H9 (cell line): ENCODE measurements around the gene LHFPL2. TPM values are rescaled to one million over a fixed set of nuclear protein-coding genes. Genes with fewer than 3 reads are reported as not detected.
A peak's percentile ranks its signal among the peaks of the same experiment; 100 is the strongest.

Source experiments
- DNase-seq: peaks from one replicate; pipeline ENCODE4 v3.0.0-alpha.2; 2017
- H2AFZ ChIP-seq: one replicate; pipeline ENCODE4 v1.6.1; 2013; ENCODE audit warnings: mild to moderate bottlenecking, low read length, control low read depth, moderate library complexity
- H2AK5ac ChIP-seq: 2 replicates; pipeline ENCODE4 v1.6.1; 2013; ENCODE audit warnings: low read length, control low read depth, mixed read lengths; ENCODE audit not compliant: insufficient read length
- H2BK120ac ChIP-seq: one replicate; pipeline ENCODE4 v1.6.1; 2013; ENCODE audit warnings: low read depth, mild to moderate bottlenecking, low read length, control low read depth, inconsistent platforms; ENCODE audit not compliant: poor library complexity, severe bottlenecking
- H2BK12ac ChIP-seq: 2 replicates; pipeline ENCODE4 v1.6.1; 2013; ENCODE audit warnings: low read length, control low read depth, mixed read lengths, low read depth; ENCODE audit not compliant: insufficient read length
- H2BK15ac ChIP-seq: 2 replicates; pipeline ENCODE4 v1.6.1; 2013; ENCODE audit warnings: low read depth, low read length, control low read depth
- H2BK20ac ChIP-seq: one replicate; pipeline ENCODE4 v1.6.1; 2013; ENCODE audit warnings: low read depth, mild to moderate bottlenecking, low read length, control low read depth, inconsistent platforms; ENCODE audit not compliant: poor library complexity, severe bottlenecking
- H2BK5ac ChIP-seq: 2 replicates; pipeline ENCODE4 v1.6.1; 2013; ENCODE audit warnings: low read length, control low read depth, mixed read lengths; ENCODE audit not compliant: insufficient read length
- H3K14ac ChIP-seq: 2 replicates; pipeline ENCODE4 v1.6.1; 2013; ENCODE audit warnings: low read length, control low read depth; ENCODE audit not compliant: insufficient read depth
- H3K18ac ChIP-seq: 2 replicates; pipeline ENCODE4 v1.6.1; 2013; ENCODE audit warnings: low read depth, mild to moderate bottlenecking, mixed read lengths, low read length, control low read depth; ENCODE audit not compliant: insufficient read length
- H3K23ac ChIP-seq: 2 replicates; pipeline ENCODE4 v1.6.1; 2013; ENCODE audit warnings: low read length, control low read depth, mixed read lengths, low read depth; ENCODE audit not compliant: insufficient read length
- H3K23me2 ChIP-seq: 2 replicates; pipeline ENCODE4 v1.6.1; 2013; ENCODE audit warnings: low read depth, mild to moderate bottlenecking, mixed read lengths, low read length, control low read depth; ENCODE audit not compliant: insufficient read length, poor library complexity, severe bottlenecking
- H3K27ac ChIP-seq: 2 replicates; pipeline ENCODE4 v1.5.1; 2013; ENCODE audit warnings: low read length, control low read depth, mixed read lengths, low read depth; ENCODE audit not compliant: insufficient read length
- H3K27me3 ChIP-seq: 2 replicates; pipeline ENCODE4 v1.6.1; 2013; ENCODE audit warnings: low read length, control low read depth, inconsistent platforms; ENCODE audit not compliant: insufficient read depth
- H3K4ac ChIP-seq: 2 replicates; pipeline ENCODE4 v1.6.1; 2013; ENCODE audit warnings: low read depth, mild to moderate bottlenecking, control low read depth, inconsistent platforms, low read length, moderate library complexity
- H3K4me1 ChIP-seq: 2 replicates; pipeline ENCODE4 v1.6.1; 2013; ENCODE audit warnings: low read length, control low read depth, inconsistent platforms; ENCODE audit not compliant: insufficient read depth
- H3K4me2 ChIP-seq: 2 replicates; pipeline ENCODE4 v1.6.1; 2013; ENCODE audit warnings: low read length, control low read depth, mixed read lengths; ENCODE audit not compliant: insufficient read length, insufficient read depth
- H3K56ac ChIP-seq: 2 replicates; pipeline ENCODE4 v1.6.1; 2013; ENCODE audit warnings: low read depth, mild to moderate bottlenecking, mixed read lengths, low read length, control low read depth; ENCODE audit not compliant: insufficient read length
- H3K79me1 ChIP-seq: 2 replicates; pipeline ENCODE4 v1.6.1; 2013; ENCODE audit warnings: low read depth, mild to moderate bottlenecking, moderate library complexity, low read length, control low read depth, inconsistent platforms; ENCODE audit not compliant: insufficient read depth, poor library complexity, severe bottlenecking
- H3K79me2 ChIP-seq: 2 replicates; pipeline ENCODE4 v1.6.1; 2013; ENCODE audit warnings: low read length, control low read depth, inconsistent platforms; ENCODE audit not compliant: insufficient read depth
- H3K9ac ChIP-seq: 2 replicates; pipeline ENCODE4 v1.6.1; 2013; ENCODE audit warnings: low read length, control low read depth, mixed read lengths; ENCODE audit not compliant: insufficient read length; ENCODE audit errors: extremely low read depth
- H3K9me3 ChIP-seq: one replicate; pipeline ENCODE4 v1.6.1; 2013; ENCODE audit warnings: low read depth, low read length, inconsistent platforms; ENCODE audit not compliant: control insufficient read depth
- H3T11ph ChIP-seq: one replicate; pipeline ENCODE4 v1.6.1; 2013; ENCODE audit warnings: mild to moderate bottlenecking, low read length, control low read depth, inconsistent platforms
- H4K20me1 ChIP-seq: one replicate; pipeline ENCODE4 v1.6.1; 2013; ENCODE audit not compliant: control insufficient read depth, insufficient read length, insufficient read depth
- H4K5ac ChIP-seq: 2 replicates; pipeline ENCODE4 v1.6.1; 2013; ENCODE audit warnings: low read depth, mild to moderate bottlenecking, mixed read lengths, low read length, control low read depth; ENCODE audit not compliant: insufficient read length
- H4K8ac ChIP-seq: replicated peaks from 2 replicates; pipeline ENCODE4 v1.6.1; 2013; ENCODE audit warnings: low read length, control low read depth, mixed read lengths, low read depth; ENCODE audit not compliant: insufficient read length
- H4K91ac ChIP-seq: 2 replicates; pipeline ENCODE4 v1.6.1; 2013; ENCODE audit warnings: low read depth, mild to moderate bottlenecking, moderate library complexity, mixed read lengths, low read length, control low read depth; ENCODE audit not compliant: insufficient read length
- H3K27ac Mint-ChIP-seq, 3 experiments: 2 replicates in 2 of 3; 3 replicates in 1 of 3; pipeline ENCODE4 v1.8.0; 2020 to 2021; ENCODE audit warnings: mixed read lengths in 3 of 3, mild to moderate bottlenecking in 1 of 3, moderate library complexity in 1 of 3
- H3K27me3 Mint-ChIP-seq: 2 replicates; pipeline ENCODE4 v1.8.0; 2021; ENCODE audit warnings: low read depth, mild to moderate bottlenecking, moderate library complexity, mixed read lengths
- H3K36me3 Mint-ChIP-seq, 3 experiments: 2 replicates in 2 of 3; 3 replicates in 1 of 3; pipeline ENCODE4 v1.8.0; 2020 to 2021; ENCODE audit warnings: low read depth in 3 of 3, mixed read lengths in 3 of 3; ENCODE audit not compliant: insufficient read depth in 1 of 3
- H3K4me1 Mint-ChIP-seq, 2 experiments: 2 replicates each; pipeline ENCODE4 v1.8.0; 2020; ENCODE audit warnings: mixed read lengths in 2 of 2
- H3K4me3 Mint-ChIP-seq, 2 experiments: 2 replicates in 1 of 2; 3 replicates in 1 of 2; pipeline ENCODE4 v1.8.0; 2020 to 2021; ENCODE audit warnings: mild to moderate bottlenecking in 2 of 2, mixed read lengths in 2 of 2, moderate library complexity in 1 of 2
- H3K9me3 Mint-ChIP-seq, 2 experiments: 2 replicates in 1 of 2; 3 replicates in 1 of 2; pipeline ENCODE4 v1.8.0; 2020; ENCODE audit warnings: mild to moderate bottlenecking in 2 of 2, mixed read lengths in 2 of 2, moderate library complexity in 1 of 2
- CTCF ChIP-seq: fragments of 200-600 bp; sonication (generic); conservative IDR thresholded peaks from 3 replicates; pipeline ENCODE4 v1.8.0; 2021; ENCODE audit warnings: antibody characterized with exemption, mild to moderate bottlenecking
- WGBS: extraction: QIAGEN DNeasy Blood & Tissue Kit; methylation state at CpG from one replicate; pipeline ENCODE4 v1.1.7; 2013; ENCODE audit warnings: missing lambda C conversion rate, low lambda C conversion rate, mixed read lengths; ENCODE audit not compliant: insufficient read length; ENCODE audit errors: extremely low coverage; 5-methylcytosine and 5-hydroxymethylcytosine counted together
- total RNA-seq: library from RNA; stranded (reverse); gene quantifications from 2 replicates; pipeline ENCODE4 v1.2.1, GENCODE V29; 2021

Gene LHFPL2
- total RNA-seq, 1 experiment from 2014 or later: 26.3 TPM

GRCh38 chr5:78543916-78544315 lies 104.7 kb downstream of the LHFPL2 start:
- no CpG with 5 or more reads among the region's 1 CpG for WGBS

More at GRCh38 chr5:78543916-78544315, 104.7 kb downstream of the LHFPL2 start:
- Histone ChIP-seq H3K56ac (no peak overlapping the region), H3K4me2 (no peak overlapping the region), H4K5ac (no peak overlapping the region), H3K79me2 (no peaks in the 10 kb centered on the region; the same call in 1 of the 2 replicates), H2BK20ac (no peak overlapping the region), H2AFZ (no peak overlapping the region), H2BK5ac (no peak overlapping the region), H3K79me1 (no peaks in the 10 kb centered on the region), H4K91ac (no peak overlapping the region), H2BK120ac (no peak overlapping the region), H2AK5ac (no peak overlapping the region), H3T11ph (no peak overlapping the region), H3K4ac (no peak overlapping the region), H3K23me2 (no peaks in the 10 kb centered on the region), H4K8ac (no peak overlapping the region), H2BK12ac (no peak overlapping the region), H3K4me1 (peaks cover 17% of the 10 kb centered on the region), H3K9me3 (no peaks in the 10 kb centered on the region), H3K18ac (no peak overlapping the region), H3K9ac (no peak overlapping the region), H4K20me1 (no peaks in the 10 kb centered on the region), H3K23ac (no peak overlapping the region), H3K27ac (no peak overlapping the region), H3K14ac (no peak overlapping the region), H3K27me3 (no peaks in the 10 kb centered on the region), H2BK15ac (no peak overlapping the region)
- Mint-ChIP-seq H3K27ac (peak overlapping the region in 2 of 3 experiments; percentile 89 to 93; a peak in 4 of 7 replicates), H3K4me3 (no peak overlapping the region), H3K4me1 (peaks cover 61 to 62% of the 10 kb centered on the region in 2 experiments), H3K9me3 (no peaks in the 10 kb centered on the region), H3K36me3 (peaks cover 1 to 15% (median 8%) of the 10 kb centered on the region in 3 experiments; a peak in 6 of 7 replicates), H3K27me3 (no peaks in the 10 kb centered on the region)
- no peak for TF ChIP-seq CTCF
- DNase-seq: peak; percentile 23
